ENCODE results near the gene YPEL3.

GRCh38 chr16:30143347-30143702 is 47.3 kb upstream of the YPEL3 start:
- no peak for TF ChIP-seq POLR2A (IDR thresholded peaks at IDR 0.05; ENCODE audit: low read depth, low read length)
- TF ChIP-seq POLR2AphosphoS5 (IDR thresholded peaks at IDR 0.05; ENCODE audit: low read depth, low read length): no peak
- no peak for TF ChIP-seq PAX5 (IDR thresholded peaks at IDR 0.05; ENCODE audit: insufficient read depth, low read length, severe bottlenecking)
- no peak for TF ChIP-seq TAF1 (IDR thresholded peaks at IDR 0.05; ENCODE audit: low read depth, low read length)

Measured in GM12891 (cell line).